Progenitor cell of endocrine pancreas (in vitro differentiated cells): ENCODE data around the gene ATP5F1D. TPM values are rescaled to one million over a fixed set of nuclear protein-coding genes. Genes with fewer than 3 reads are reported as not detected.

ENCODE experiments used
- DNase-seq: peaks from one replicate; pipeline ENCODE4 v3.0.0; 2021; ENCODE audit warnings: low spot score; ENCODE audit not compliant: unreplicated experiment
- H3K27ac Mint-ChIP-seq: 2 replicates; pipeline ENCODE4 v1.8.0; 2021; ENCODE audit warnings: mild to moderate bottlenecking, moderate library complexity, mixed read lengths
- H3K27me3 Mint-ChIP-seq: 2 replicates; pipeline ENCODE4 v1.8.0; 2021; ENCODE audit warnings: mixed read lengths
- H3K36me3 Mint-ChIP-seq: 2 replicates; pipeline ENCODE4 v1.8.0; 2022; ENCODE audit warnings: mixed read lengths; ENCODE audit not compliant: insufficient read depth
- H3K4me1 Mint-ChIP-seq: 2 replicates; pipeline ENCODE4 v1.8.0; 2021; ENCODE audit warnings: low read depth, mixed read lengths
- H3K4me3 Mint-ChIP-seq: 2 replicates; pipeline ENCODE4 v1.8.0; 2021; ENCODE audit warnings: low read depth, mild to moderate bottlenecking, moderate library complexity, mixed read lengths
- H3K9me3 Mint-ChIP-seq: 2 replicates; pipeline ENCODE4 v1.8.0; 2021; ENCODE audit warnings: low read depth, mixed read lengths
- CTCF ChIP-seq: fragments of 200-600 bp; sonication (generic); IDR thresholded peaks from one replicate; pipeline ENCODE4 v1.5.0; 2021; ENCODE audit warnings: antibody characterized with exemption, mild to moderate bottlenecking; ENCODE audit not compliant: unreplicated experiment
- total RNA-seq: library from RNA; stranded (reverse); gene quantifications from 2 replicates; pipeline ENCODE4 v1.2.1, GENCODE V29; 2021

Gene ATP5F1D
- total RNA-seq, 1 donor from 2014 or later = 107 TPM

- no peaks in the 10 kb centered on the region for H3K9me3 Mint-ChIP-seq
- no peak for TF ChIP-seq CTCF
- DNase-seq = no peak
- no peak overlapping the region for H3K27ac Mint-ChIP-seq
- peaks cover 5% of the 10 kb centered on the region for H3K36me3 Mint-ChIP-seq
- H3K27me3 Mint-ChIP-seq = no peaks in the 10 kb centered on the region
- H3K4me3 Mint-ChIP-seq = no peak overlapping the region
- H3K4me1 Mint-ChIP-seq = no peaks in the 10 kb centered on the region
Observed at GRCh38 chr19:1226522-1227303, 14.8 kb upstream of the ATP5F1D start.

- Mint-ChIP-seq H3K4me3 (no peak overlapping the region), H3K36me3 (peaks cover 7% of the 10 kb centered on the region), H3K4me1 (no peaks in the 10 kb centered on the region), H3K9me3 (no peaks in the 10 kb centered on the region), H3K27ac (no peak overlapping the region), H3K27me3 (no peaks in the 10 kb centered on the region)
- TF ChIP-seq CTCF = no peak
- no peak for DNase-seq
Observed at GRCh38 chr19:1227304-1228054, 14.1 kb upstream of the ATP5F1D start.

GRCh38 chr19:1228161-1228957 is 13.2 kb upstream of the ATP5F1D start:
- H3K27me3 Mint-ChIP-seq = no peaks in the 10 kb centered on the region
- TF ChIP-seq CTCF = no peak
- H3K27ac Mint-ChIP-seq = no peak overlapping the region
- no peak for DNase-seq
- no peak overlapping the region for H3K4me3 Mint-ChIP-seq
- H3K9me3 Mint-ChIP-seq = no peaks in the 10 kb centered on the region
- H3K4me1 Mint-ChIP-seq = no peaks in the 10 kb centered on the region
- peaks cover 7% of the 10 kb centered on the region for H3K36me3 Mint-ChIP-seq

- Mint-ChIP-seq H3K27me3 (no peaks in the 10 kb centered on the region), H3K36me3 (peaks cover 7% of the 10 kb centered on the region), H3K27ac (no peak overlapping the region), H3K4me3 (no peak overlapping the region), H3K4me1 (no peaks in the 10 kb centered on the region), H3K9me3 (no peaks in the 10 kb centered on the region)
- TF ChIP-seq CTCF = no peak
- no peak for DNase-seq
Observed at GRCh38 chr19:1229056-1229923, 12.3 kb upstream of the ATP5F1D start.
